CD4-positive, CD25-positive, alpha-beta regulatory T cell (primary cell): ENCODE results near the gene PTPRG. TPM values are rescaled to one million over a fixed set of nuclear protein-coding genes. Genes with fewer than 3 reads are reported as not detected.

Source experiments
- ATAC-seq, 2 donors: fragments of 150-1000 bp; cut with Tn5 transposase; one replicate each; pipeline ENCODE4 v1.10.0; 2021; ENCODE audit warnings: low read depth in 2 of 2, moderate number of reproducible peaks in 2 of 2, moderate library complexity in 1 of 2
- DNase-seq, 3 donors: peaks; one replicate each; pipeline versions ENCODE4 v3.0.0 to v3.0.0-alpha.2; 2012 to 2022; ENCODE audit warnings: mixed read lengths in 1 of 3
- H3K27ac ChIP-seq: one replicate; pipeline ENCODE4 v1.7.0; 2013; ENCODE audit warnings: mild to moderate bottlenecking, low read length; ENCODE audit not compliant: insufficient read depth, poor library complexity, severe bottlenecking
- H3K27me3 ChIP-seq: one replicate; pipeline ENCODE4 v1.7.0; 2013; ENCODE audit warnings: low read length; ENCODE audit not compliant: control insufficient read depth, insufficient read depth
- H3K36me3 ChIP-seq: one replicate; pipeline ENCODE4 v1.7.0; 2013; ENCODE audit warnings: mild to moderate bottlenecking, low read length, moderate library complexity; ENCODE audit not compliant: control insufficient read depth, insufficient read depth
- H3K4me1 ChIP-seq: 2 replicates; pipeline ENCODE4 v1.7.0; 2013; ENCODE audit warnings: mild to moderate bottlenecking, low read length; ENCODE audit not compliant: insufficient read depth, control insufficient read depth, poor library complexity, severe bottlenecking
- H3K4me3 ChIP-seq: one replicate; pipeline ENCODE4 v1.7.0; 2013; ENCODE audit warnings: low read depth, mild to moderate bottlenecking, low read length, moderate library complexity
- H3K9me3 ChIP-seq, 2 experiments: 1 replicate in 1 of 2; 2 replicates in 1 of 2; pipeline ENCODE4 v1.7.0; 2013; ENCODE audit warnings: low read length in 2 of 2, mild to moderate bottlenecking in 1 of 2, moderate library complexity in 1 of 2; ENCODE audit not compliant: control insufficient read depth in 2 of 2
- H3K27ac Mint-ChIP-seq, 3 donors: one replicate each; pipeline ENCODE4 v1.8.0; 2020 to 2022; ENCODE audit warnings: mild to moderate bottlenecking in 3 of 3, mixed read lengths in 3 of 3, moderate library complexity in 2 of 3
- H3K27me3 Mint-ChIP-seq: one replicate; pipeline ENCODE4 v1.8.0; 2022; ENCODE audit warnings: mild to moderate bottlenecking, mixed read lengths
- H3K36me3 Mint-ChIP-seq: one replicate; pipeline ENCODE4 v1.8.0; 2020; ENCODE audit warnings: mixed read lengths
- H3K4me1 Mint-ChIP-seq, 4 donors: one replicate each; pipeline ENCODE4 v1.8.0; 2020 to 2022; ENCODE audit warnings: mixed read lengths in 4 of 4, mild to moderate bottlenecking in 1 of 4
- H3K4me3 Mint-ChIP-seq, 4 donors: one replicate each; pipeline ENCODE4 v1.8.0; 2020 to 2022; ENCODE audit warnings: mild to moderate bottlenecking in 4 of 4, mixed read lengths in 4 of 4, moderate library complexity in 3 of 4
- H3K9me3 Mint-ChIP-seq, 7 donors: one replicate each; pipeline ENCODE4 v1.8.0; 2020 to 2022; ENCODE audit warnings: mixed read lengths in 7 of 7, mild to moderate bottlenecking in 3 of 7, moderate library complexity in 2 of 7
- polyA plus RNA-seq, 4 donors: library from polyadenylated mRNA; unstranded; fragments of 300-500 nt; fragmentation: Illumina TruSeq; gene quantifications; one replicate each; pipeline ENCODE4 v1.2.3, GENCODE V29; 2021
- total RNA-seq: library from RNA; stranded (reverse); gene quantifications from one replicate; pipeline ENCODE4 v1.2.3, GENCODE V29; 2022

PTPRG gene
- total and polyA plus RNA-seq, 5 donors from 2014 or later, result not detected

DNA sequence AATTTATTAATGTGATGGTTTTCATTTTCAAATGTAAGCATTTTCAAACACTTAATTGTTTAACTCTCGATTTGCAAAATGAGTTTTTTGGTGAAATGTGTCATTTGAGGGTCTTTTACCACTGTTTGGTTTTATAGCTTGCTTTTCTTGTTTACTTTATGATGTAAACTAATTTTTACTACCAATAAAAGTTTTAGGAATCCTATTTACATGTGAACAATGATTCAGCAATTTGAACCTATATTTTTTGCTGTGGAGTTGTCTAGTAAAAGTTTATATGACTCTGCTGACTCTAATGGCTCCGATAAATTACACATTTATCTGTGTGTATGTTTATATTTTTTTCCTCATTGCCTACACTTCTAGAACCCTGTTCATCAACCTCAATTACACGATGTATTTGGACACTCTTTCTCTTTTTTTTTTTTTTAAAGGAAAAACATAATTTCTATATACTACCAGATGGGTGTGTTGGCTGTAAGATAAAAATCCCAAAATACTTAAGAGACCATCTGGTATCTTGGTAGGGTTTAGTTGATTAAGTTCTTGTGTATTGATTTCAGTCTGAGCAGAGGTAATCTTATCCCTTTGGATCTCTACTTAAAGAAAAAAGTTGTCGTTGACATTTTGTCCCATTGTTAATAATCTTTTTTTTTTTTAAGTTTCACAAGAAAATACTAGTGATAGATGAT, 89.5 kb downstream of the PTPRG start:
- no peaks in the 10 kb centered on the region for H3K4me1 Mint-ChIP-seq
- peaks cover 0 to 4% (median 1%) of the 10 kb centered on the region in 7 donors for H3K9me3 Mint-ChIP-seq
- no peak overlapping the region for H3K4me3 Mint-ChIP-seq
- H3K27me3 Mint-ChIP-seq, result peaks cover 4% of the 10 kb centered on the region
- ATAC-seq (no peak), DNase-seq (no peak)
- H3K27me3 ChIP-seq, result no peaks in the 10 kb centered on the region
- no peak overlapping the region for H3K27ac Mint-ChIP-seq
- H3K36me3 Mint-ChIP-seq, result no peaks in the 10 kb centered on the region
- no peak overlapping the region for H3K4me3 ChIP-seq
- no peak overlapping the region for H3K27ac ChIP-seq
- no peaks in the 10 kb centered on the region for H3K36me3 ChIP-seq
- H3K9me3 ChIP-seq, result no peaks in the 10 kb centered on the region
- no peaks in the 10 kb centered on the region for H3K4me1 ChIP-seq

DNA sequence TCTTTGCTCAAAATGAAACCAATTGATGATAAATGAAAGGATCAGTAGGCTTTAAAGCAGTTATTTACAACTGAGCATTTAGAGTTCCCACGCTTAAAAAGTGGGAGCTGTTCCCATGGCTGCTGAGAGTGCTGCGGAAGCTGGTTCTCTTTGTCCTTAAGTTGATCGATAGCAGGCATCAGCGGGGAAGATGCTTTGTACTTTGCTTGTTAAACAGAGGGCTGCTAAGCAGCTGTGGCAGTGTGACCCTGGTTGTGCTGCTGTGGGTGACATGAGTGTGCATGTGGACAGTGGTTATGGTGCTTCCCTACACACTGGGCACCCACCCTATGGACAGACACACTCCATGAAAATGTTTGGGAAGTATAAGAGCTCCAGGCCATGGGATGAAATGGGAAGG, 96.3 kb downstream of the PTPRG start:
- peaks cover 0 to 5% (median 0%) of the 10 kb centered on the region in 7 donors for H3K9me3 Mint-ChIP-seq
- peaks cover 4% of the 10 kb centered on the region for H3K27me3 Mint-ChIP-seq
- no peak overlapping the region for H3K27ac ChIP-seq
- ATAC-seq (no peak), DNase-seq (no peak)
- H3K4me3 ChIP-seq, result no peak overlapping the region
- no peaks in the 10 kb centered on the region for H3K9me3 ChIP-seq
- no peak overlapping the region for H3K27ac Mint-ChIP-seq
- no peaks in the 10 kb centered on the region for H3K36me3 Mint-ChIP-seq
- no peak overlapping the region for H3K4me3 Mint-ChIP-seq
- H3K27me3 ChIP-seq, result no peaks in the 10 kb centered on the region
- H3K4me1 ChIP-seq, result no peaks in the 10 kb centered on the region
- H3K4me1 Mint-ChIP-seq, result no peaks in the 10 kb centered on the region
- no peaks in the 10 kb centered on the region for H3K36me3 ChIP-seq

DNA sequence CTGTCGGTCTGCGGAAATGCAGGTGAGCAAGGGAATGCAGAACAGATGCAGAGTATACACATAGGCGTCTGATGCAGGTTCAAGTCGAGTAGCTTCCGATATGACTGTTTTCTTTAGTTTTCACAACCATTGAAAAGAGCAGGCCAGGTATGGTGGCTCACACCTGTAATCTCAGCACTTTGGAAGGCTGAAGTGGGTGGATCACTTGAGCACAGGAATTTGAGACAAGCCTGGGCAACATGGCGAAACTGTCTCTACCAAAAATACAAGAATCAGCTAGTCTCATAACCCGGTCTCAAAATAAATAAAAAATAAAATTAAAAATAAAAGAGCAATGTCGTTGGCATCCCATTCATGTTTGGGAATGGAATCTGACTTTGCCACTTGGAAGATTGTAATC, 101.5 kb downstream of the PTPRG start:
- Mint-ChIP-seq H3K36me3 (no peaks in the 10 kb centered on the region), H3K27ac (no peak overlapping the region), H3K4me1 (no peaks in the 10 kb centered on the region), H3K4me3 (no peak overlapping the region), H3K27me3 (no peaks in the 10 kb centered on the region), H3K9me3 (peaks cover 0 to 4% (median 0%) of the 10 kb centered on the region in 7 donors)
- no peak overlapping the region for H3K27ac ChIP-seq
- no peaks in the 10 kb centered on the region for H3K4me1 ChIP-seq
- ATAC-seq, result no peak
- H3K9me3 ChIP-seq, result no peaks in the 10 kb centered on the region
- no peak overlapping the region for H3K4me3 ChIP-seq
- no peaks in the 10 kb centered on the region for H3K36me3 ChIP-seq
- no peaks in the 10 kb centered on the region for H3K27me3 ChIP-seq
- no peak for DNase-seq

DNA sequence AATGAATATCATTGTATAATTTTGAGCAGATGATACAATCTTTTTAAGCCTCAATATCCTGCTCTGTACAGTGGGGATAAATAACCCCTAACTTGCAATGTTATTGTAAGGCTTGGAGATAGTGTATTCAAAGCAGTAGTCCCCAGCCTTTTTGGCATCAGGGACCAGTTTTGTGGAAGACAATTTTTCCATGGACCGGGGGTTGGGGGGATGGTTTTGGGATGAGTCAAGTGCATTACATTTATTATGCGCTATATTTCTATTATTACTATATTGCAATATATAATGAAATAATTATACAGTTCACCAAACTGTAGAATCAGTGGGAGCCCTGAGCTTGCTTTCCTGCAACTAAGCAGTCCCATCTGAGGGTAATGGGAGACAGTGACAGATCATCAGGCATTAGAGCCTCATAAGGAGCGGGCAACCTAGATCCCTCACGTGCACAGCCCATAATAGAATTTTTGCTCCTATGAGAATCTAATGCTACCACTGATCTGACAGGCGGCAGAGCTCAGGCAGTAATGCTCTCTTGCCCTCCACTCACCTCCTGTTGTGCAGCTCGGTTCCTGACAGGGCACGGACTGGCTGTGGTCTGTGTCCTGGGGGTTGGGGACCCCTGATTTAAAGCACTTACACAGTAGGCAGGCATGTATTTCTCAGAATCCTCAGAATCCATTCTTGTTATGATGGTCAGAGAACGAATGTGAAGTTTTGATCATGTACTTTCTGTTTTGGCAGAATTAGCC, 102.2 kb downstream of the PTPRG start:
- Mint-ChIP-seq H3K4me1 (no peaks in the 10 kb centered on the region), H3K9me3 (peaks cover 0 to 4% (median 0%) of the 10 kb centered on the region in 7 donors), H3K27ac (peak overlapping the region in 1 of 3 donors; percentile 14), H3K36me3 (no peaks in the 10 kb centered on the region), H3K27me3 (no peaks in the 10 kb centered on the region), H3K4me3 (no peak overlapping the region)
- H3K9me3 ChIP-seq, result no peaks in the 10 kb centered on the region
- no peak overlapping the region for H3K4me3 ChIP-seq
- no peaks in the 10 kb centered on the region for H3K4me1 ChIP-seq
- H3K36me3 ChIP-seq, result no peaks in the 10 kb centered on the region
- ATAC-seq, result no peak
- no peak overlapping the region for H3K27ac ChIP-seq
- DNase-seq, result no peak
- no peaks in the 10 kb centered on the region for H3K27me3 ChIP-seq

DNA sequence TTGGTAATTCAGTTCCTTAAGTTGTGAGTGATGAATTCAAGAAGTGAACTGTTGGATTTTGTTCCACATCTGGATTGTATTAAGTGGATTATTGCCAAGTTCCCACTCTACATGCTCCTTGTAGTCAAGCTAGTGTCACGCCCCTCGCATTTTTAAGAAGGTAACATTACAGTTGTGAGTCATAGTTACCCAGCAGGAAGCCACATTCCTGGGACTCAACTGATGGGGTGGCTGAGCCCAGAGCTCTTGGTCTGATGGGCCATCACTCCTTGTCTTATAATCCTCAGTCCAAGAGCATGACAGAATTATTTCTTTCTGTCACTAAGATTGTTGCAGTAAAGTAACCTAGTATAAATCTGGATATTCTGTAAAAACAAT, 102.7 kb downstream of the PTPRG start:
- Mint-ChIP-seq H3K27me3 (no peaks in the 10 kb centered on the region), H3K9me3 (peaks cover 0 to 4% (median 0%) of the 10 kb centered on the region in 7 donors), H3K4me1 (no peaks in the 10 kb centered on the region), H3K27ac (peak overlapping the region in 1 of 3 donors; percentile 14), H3K4me3 (no peak overlapping the region), H3K36me3 (no peaks in the 10 kb centered on the region)
- ATAC-seq (no peak), DNase-seq (no peak)
- no peak overlapping the region for H3K4me3 ChIP-seq
- no peak overlapping the region for H3K27ac ChIP-seq
- no peaks in the 10 kb centered on the region for H3K4me1 ChIP-seq
- no peaks in the 10 kb centered on the region for H3K27me3 ChIP-seq
- H3K9me3 ChIP-seq, result no peaks in the 10 kb centered on the region
- no peaks in the 10 kb centered on the region for H3K36me3 ChIP-seq

DNA sequence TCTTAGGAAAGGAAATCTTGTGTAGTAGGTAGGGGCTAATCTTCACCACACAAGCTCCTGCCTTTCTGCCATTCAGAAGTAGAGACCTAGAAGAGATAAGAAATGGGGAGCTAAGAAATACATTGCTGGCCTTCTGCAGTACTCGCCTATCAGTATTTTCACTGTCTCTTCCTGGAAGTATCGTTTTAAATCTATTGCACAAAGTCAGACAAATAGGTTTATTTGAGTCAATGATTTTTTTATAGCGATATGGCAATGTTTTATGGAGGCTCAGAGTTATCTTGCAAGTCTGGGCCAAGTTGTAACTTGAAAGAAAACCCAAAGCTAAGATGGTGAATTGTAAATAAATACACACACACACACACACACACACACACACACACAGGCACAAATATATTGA, 103.8 kb downstream of the PTPRG start:
- Mint-ChIP-seq H3K27me3 (no peaks in the 10 kb centered on the region), H3K4me3 (no peak overlapping the region), H3K36me3 (no peaks in the 10 kb centered on the region)

DNA sequence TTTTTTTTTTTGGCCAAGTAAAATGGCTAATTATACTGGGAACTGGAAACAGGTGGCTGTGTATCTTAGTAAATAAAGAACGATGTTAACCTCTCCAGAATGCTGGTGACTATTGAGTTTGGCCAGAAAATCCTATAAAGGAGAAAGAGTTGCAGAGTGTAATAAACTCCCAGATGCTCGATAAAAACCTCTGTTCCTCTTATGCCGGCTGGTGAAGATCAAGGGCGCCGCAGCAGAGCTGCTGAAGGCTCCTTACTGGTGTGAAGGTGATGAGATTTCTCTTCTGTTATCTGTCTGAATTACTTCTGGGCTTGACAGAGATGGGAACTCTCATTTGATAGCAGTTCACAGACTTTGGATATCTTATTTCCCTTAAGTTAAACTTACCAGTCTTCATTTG, 104.6 kb downstream of the PTPRG start:
- Histone ChIP-seq H3K9me3 (no peaks in the 10 kb centered on the region), H3K27me3 (no peaks in the 10 kb centered on the region), H3K4me1 (no peaks in the 10 kb centered on the region), H3K27ac (no peak overlapping the region), H3K4me3 (no peak overlapping the region), H3K36me3 (no peaks in the 10 kb centered on the region)
- H3K27me3 Mint-ChIP-seq, result no peaks in the 10 kb centered on the region
- no peak overlapping the region for H3K4me3 Mint-ChIP-seq
- H3K9me3 Mint-ChIP-seq, result peaks cover 0 to 4% (median 0%) of the 10 kb centered on the region in 7 donors
- H3K4me1 Mint-ChIP-seq, result no peaks in the 10 kb centered on the region
- no peaks in the 10 kb centered on the region for H3K36me3 Mint-ChIP-seq
- DNase-seq (no peak), ATAC-seq (no peak)
- no peak overlapping the region for H3K27ac Mint-ChIP-seq

More for the DNA sequence above, 103.8 kb downstream of the PTPRG start:
- Histone ChIP-seq H3K27me3 (no peaks in the 10 kb centered on the region), H3K4me1 (no peaks in the 10 kb centered on the region), H3K27ac (no peak overlapping the region), H3K36me3 (no peaks in the 10 kb centered on the region), H3K9me3 (no peaks in the 10 kb centered on the region), H3K4me3 (no peak overlapping the region)
- Mint-ChIP-seq H3K9me3 (peaks cover 0 to 4% (median 0%) of the 10 kb centered on the region in 7 donors), H3K27ac (no peak overlapping the region), H3K4me1 (no peaks in the 10 kb centered on the region)
- ATAC-seq (no peak), DNase-seq (no peak)
